Choroid plexus epithelial cell (primary cell): Measurements from ENCODE around the gene RANBP3L.

Experiments used
- DNase-seq: peaks from one replicate; pipeline ENCODE4 v3.0.0-alpha.2; 2010; ENCODE audit warnings: low read depth
- H3K4me3 ChIP-seq: 2 replicates; pipeline ENCODE4 v1.5.1; 2011; ENCODE audit warnings: low read depth, mild to moderate bottlenecking, control low read depth, low read length, moderate library complexity
- TF ChIP-seq, protein P1 (sequence below): conservative IDR thresholded peaks from 2 replicates; pipeline ENCODE4 v1.5.1; 2011; ENCODE audit warnings: low read depth, mild to moderate bottlenecking, control low read depth, inconsistent platforms, low read length, moderate library complexity

Gene RANBP3L

DNA sequence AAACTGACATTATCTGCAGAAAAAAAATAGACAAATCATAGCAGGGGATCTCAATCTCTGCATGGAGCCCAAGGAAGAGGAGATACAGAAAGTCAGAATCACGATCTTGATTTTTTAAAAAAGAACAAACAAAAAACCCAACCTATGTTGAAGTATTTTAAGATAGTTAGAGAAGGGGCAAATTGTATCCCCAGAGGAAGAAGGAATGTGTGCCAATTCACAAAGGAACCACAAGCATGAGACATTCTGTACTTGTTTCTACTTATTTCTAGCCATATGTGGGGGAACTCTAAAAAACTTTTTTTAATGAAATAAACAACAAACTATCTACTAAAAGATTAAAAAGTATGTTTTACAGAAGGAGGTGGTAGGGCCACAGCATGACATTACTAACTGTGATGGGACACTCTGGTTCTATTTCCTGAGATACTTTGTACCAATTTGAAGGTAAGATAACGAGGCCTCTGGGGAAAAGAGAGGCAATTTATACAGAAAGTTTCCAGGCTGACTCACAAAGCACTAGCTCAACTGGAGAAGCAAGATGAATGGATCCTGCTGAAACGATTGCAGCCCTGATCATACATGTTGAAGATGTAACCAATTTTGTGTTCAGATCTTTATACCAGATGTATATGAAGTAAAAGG is 22.5 kb downstream of the RANBP3L start:
- DNase-seq: peak; percentile 75
- TF ChIP-seq, protein P1, sequence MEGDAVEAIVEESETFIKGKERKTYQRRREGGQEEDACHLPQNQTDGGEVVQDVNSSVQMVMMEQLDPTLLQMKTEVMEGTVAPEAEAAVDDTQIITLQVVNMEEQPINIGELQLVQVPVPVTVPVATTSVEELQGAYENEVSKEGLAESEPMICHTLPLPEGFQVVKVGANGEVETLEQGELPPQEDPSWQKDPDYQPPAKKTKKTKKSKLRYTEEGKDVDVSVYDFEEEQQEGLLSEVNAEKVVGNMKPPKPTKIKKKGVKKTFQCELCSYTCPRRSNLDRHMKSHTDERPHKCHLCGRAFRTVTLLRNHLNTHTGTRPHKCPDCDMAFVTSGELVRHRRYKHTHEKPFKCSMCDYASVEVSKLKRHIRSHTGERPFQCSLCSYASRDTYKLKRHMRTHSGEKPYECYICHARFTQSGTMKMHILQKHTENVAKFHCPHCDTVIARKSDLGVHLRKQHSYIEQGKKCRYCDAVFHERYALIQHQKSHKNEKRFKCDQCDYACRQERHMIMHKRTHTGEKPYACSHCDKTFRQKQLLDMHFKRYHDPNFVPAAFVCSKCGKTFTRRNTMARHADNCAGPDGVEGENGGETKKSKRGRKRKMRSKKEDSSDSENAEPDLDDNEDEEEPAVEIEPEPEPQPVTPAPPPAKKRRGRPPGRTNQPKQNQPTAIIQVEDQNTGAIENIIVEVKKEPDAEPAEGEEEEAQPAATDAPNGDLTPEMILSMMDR: no peak
- no peak overlapping the region for H3K4me3 ChIP-seq

- TF ChIP-seq, protein P1: no peak
- no peak overlapping the region for H3K4me3 ChIP-seq
- no peak for DNase-seq
These were observed 24.1 kb downstream of the RANBP3L start for GRCh38 chr5:36277521-36278176.

DNA sequence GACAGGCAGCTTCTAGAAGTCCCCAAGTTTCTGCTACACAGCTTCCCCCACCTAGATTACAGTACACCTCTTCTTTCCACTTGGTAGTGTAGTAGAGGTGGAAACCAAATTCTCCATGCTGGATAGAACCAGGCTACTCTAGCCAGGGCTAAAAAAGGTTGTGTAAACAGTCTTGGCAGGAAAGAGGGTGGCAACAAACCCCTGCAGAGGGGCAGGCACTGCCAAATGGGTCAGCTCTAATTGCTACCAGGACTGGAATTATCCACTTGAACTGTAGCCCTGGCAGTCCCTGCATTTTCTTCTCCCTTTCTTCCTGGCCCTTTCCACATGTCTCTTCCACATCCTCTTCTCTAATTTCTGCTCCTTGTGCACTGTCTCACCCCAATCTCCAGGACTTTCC is 24.8 kb downstream of the RANBP3L start:
- DNase-seq: no peak
- TF ChIP-seq, protein P1: no peak
- H3K4me3 ChIP-seq: no peak overlapping the region

DNA sequence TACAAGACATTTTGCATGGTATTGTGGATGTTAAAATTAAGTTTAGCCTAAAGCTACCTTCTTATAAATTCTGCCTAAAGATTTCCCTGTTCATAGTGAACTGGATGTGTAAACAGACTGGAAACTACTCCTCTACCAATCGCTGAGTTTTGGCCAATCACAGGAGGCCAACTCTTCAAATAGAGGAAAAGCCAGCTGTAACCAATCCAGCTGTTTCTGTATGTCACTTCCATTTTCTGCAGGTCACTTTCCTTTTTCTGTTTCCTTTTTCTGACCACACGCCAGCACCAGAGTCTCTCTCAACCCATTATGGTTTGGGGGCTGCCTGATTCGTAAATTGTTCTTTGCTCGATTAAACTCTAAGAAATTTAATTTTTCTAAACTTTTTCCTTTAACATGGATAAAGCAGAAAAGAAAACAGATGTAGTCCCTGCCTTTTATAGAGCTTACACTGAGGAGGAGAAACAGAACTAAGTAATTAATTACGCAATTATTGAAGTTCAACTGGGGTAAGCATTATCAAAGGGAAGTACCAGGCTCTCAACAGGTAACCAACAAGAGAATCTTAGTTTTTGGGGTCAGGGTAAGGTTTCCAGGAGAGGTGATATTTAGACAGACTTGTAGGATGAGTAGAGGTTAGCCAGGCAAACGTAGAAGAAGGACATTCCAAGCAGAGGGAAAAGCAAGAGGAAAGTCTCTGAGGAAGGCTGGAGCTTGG is 27.7 kb downstream of the RANBP3L start:
- no peak overlapping the region for H3K4me3 ChIP-seq
- DNase-seq: no peak
- TF ChIP-seq, protein P1: no peak

DNA sequence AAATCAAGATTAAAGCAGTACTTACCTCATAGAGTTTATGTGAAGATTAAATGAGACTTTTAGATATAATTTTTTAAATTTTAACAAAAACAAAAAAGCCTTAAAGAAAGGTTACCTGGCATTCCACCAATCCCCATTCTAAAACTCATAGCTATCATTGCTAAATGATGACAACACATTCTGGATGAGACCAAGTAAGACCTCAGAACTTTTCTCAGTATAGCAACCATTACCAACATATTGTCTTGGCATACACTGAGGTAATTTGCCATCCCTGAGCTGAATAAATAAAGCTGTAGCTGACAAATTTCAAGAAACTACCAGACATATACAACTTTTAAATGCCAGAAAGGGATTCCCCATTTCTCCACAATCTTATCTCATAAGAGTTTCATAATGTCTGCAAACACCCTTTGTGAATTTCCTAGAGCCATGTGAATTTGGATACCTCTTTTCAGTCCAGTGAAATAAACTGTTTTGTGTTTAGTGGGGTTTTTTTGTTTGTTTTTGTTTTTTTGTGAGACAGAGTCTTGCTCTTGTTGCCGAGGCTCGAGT is 29.5 kb downstream of the RANBP3L start:
- peak; percentile 52 for DNase-seq
- H3K4me3 ChIP-seq: no peak overlapping the region
- TF ChIP-seq, protein P1: no peak

DNA sequence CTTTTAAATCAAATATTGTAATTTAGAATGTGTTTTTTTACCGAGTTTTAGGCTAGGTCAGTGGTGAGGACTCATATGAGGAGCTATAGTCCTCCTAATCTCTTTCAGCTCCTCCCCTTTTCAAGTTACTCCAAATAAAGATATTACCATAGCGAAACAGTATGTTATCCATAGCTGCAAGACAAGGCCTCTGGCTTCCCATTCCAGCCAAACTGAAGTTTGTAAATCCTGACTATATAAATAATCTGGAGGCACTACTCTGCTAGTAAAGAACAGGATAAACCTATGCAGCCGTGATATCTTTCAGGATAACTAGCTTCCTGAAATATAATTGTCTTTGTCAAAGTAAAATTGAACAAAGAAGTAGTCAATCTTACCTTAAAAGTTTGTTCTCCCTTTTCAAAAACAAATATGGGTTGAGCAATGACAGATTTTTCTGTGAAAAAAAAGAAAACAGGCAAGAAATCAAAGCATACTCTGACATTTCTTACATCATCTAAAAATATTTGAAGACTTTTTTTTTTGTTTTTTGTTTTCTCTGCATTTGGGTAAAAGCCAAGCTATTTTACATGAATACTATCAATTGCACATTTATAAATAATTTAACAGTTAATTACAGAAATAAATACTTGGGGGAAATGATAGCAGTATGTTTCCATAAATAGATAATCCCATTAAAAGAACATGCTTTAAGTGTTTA is 30.7 kb downstream of the RANBP3L start:
- TF ChIP-seq, protein P1: no peak
- DNase-seq: no peak
- no peak overlapping the region for H3K4me3 ChIP-seq
